ENCODE measurements around the gene ADGRB3.

GRCh38 chr6:68758559-68758958 is 123.5 kb downstream of the ADGRB3 start:
- TF ChIP-seq, protein P1, sequence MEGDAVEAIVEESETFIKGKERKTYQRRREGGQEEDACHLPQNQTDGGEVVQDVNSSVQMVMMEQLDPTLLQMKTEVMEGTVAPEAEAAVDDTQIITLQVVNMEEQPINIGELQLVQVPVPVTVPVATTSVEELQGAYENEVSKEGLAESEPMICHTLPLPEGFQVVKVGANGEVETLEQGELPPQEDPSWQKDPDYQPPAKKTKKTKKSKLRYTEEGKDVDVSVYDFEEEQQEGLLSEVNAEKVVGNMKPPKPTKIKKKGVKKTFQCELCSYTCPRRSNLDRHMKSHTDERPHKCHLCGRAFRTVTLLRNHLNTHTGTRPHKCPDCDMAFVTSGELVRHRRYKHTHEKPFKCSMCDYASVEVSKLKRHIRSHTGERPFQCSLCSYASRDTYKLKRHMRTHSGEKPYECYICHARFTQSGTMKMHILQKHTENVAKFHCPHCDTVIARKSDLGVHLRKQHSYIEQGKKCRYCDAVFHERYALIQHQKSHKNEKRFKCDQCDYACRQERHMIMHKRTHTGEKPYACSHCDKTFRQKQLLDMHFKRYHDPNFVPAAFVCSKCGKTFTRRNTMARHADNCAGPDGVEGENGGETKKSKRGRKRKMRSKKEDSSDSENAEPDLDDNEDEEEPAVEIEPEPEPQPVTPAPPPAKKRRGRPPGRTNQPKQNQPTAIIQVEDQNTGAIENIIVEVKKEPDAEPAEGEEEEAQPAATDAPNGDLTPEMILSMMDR (IDR thresholded peaks at IDR 0.05; ENCODE audit: extremely low read depth in 1 of 2, insufficient read depth in 1 of 2, low read depth in 1 of 2, low read length in 2 of 2) = no peak
- no peak for TF ChIP-seq FOS (IDR thresholded peaks at IDR 0.05; ENCODE audit: borderline replicate concordance, insufficient read depth, low read length)
- TF ChIP-seq POLR2AphosphoS5 (IDR thresholded peaks at IDR 0.05; ENCODE audit: insufficient read depth, low read depth, low read length) = no peak
- no peak for TF ChIP-seq POLR2A (IDR thresholded peaks at IDR 0.05; ENCODE audit: low read depth, low read length)
- TF ChIP-seq EZH2 (IDR thresholded peaks at IDR 0.05; ENCODE audit: borderline replicate concordance, low read depth, low read length, severe bottlenecking) = no peak
